Small intestine (tissue), 7 donors: ENCODE data around the gene ACTN4. TPM values are rescaled to one million over a fixed set of nuclear protein-coding genes. Genes with fewer than 3 reads are reported as not detected.
"Not testable (repeated sequence)": the region's sequence is repeated elsewhere in the genome, so short reads cannot be mapped to it uniquely, and the experiment has no call there.

Experiments used
- DNase-seq, 2 donors: peaks; one replicate each; pipeline versions ENCODE4 v3.0.0 to v3.0.0-alpha.2; 2013
- FAIRE-seq: peaks from 2 replicates; lab custom pipeline; 2012; peaks lifted over from hg19 to GRCh38; lab: Jason Lieb, UNC
- H3K27ac ChIP-seq, 3 donors: one replicate each; pipeline ENCODE4 v1.5.1; 2013; ENCODE audit warnings: low read length in 2 of 3, mild to moderate bottlenecking in 2 of 3, control low read depth in 1 of 3, inconsistent platforms in 1 of 3, low read depth in 1 of 3, moderate library complexity in 1 of 3
- H3K27me3 ChIP-seq, 3 donors: one replicate each; pipeline ENCODE4 v1.6.1; 2013; ENCODE audit warnings: low read length in 3 of 3, inconsistent platforms in 1 of 3; ENCODE audit not compliant: control insufficient read depth in 3 of 3, insufficient read depth in 3 of 3
- H3K36me3 ChIP-seq, 3 donors: one replicate each; pipeline ENCODE4 v1.6.1; 2013; ENCODE audit warnings: low read length in 3 of 3, inconsistent platforms in 1 of 3, low read depth in 1 of 3, mild to moderate bottlenecking in 1 of 3, moderate library complexity in 1 of 3; ENCODE audit not compliant: control insufficient read depth in 3 of 3, insufficient read depth in 2 of 3
- H3K4me1 ChIP-seq, 3 donors: one replicate each; pipeline ENCODE4 v1.6.1; 2013; ENCODE audit warnings: low read length in 2 of 3, inconsistent platforms in 1 of 3, low read depth in 1 of 3, mild to moderate bottlenecking in 1 of 3, moderate library complexity in 1 of 3; ENCODE audit not compliant: control insufficient read depth in 3 of 3, insufficient read depth in 2 of 3
- H3K4me3 ChIP-seq, 3 donors: one replicate each; pipeline ENCODE4 v1.5.1; 2013; ENCODE audit warnings: low read length in 3 of 3, control low read depth in 1 of 3, inconsistent platforms in 1 of 3, low read depth in 1 of 3, mild to moderate bottlenecking in 1 of 3, moderate library complexity in 1 of 3
- H3K9me3 ChIP-seq, 2 donors: one replicate each; pipeline ENCODE4 v1.6.1; 2013; ENCODE audit warnings: low read depth in 1 of 2, low read length in 1 of 2; ENCODE audit not compliant: control insufficient read depth in 2 of 2, insufficient read depth in 1 of 2
- WGBS, 3 donors: extraction: QIAGEN DNeasy Blood & Tissue Kit; methylation state at CpG; one replicate each; pipeline ENCODE4 v1.1.7; 2013; 5-methylcytosine and 5-hydroxymethylcytosine counted together
- polyA plus RNA-seq, 4 donors: library from polyadenylated mRNA; stranded (reverse) in 3 of 4; unstranded in 1 of 4; fragments of 200-250 nt in 3 of 4; fragments of 120-200 nt in 1 of 4; gene quantifications; one replicate each; pipeline versions ENCODE4 v1.2.1 to v1.2.3, GENCODE V29; 2013
- donor health status: healthy with polysubstance abuse.
- donor health status: control.
- donor health status: control.
- donor health status: Bipolar disorder and iron deficiency.
- donor health status: healthy.

The ACTN4 gene
- polyA plus RNA-seq, 4 donors: 188 to 790 (median 308) TPM

DNA sequence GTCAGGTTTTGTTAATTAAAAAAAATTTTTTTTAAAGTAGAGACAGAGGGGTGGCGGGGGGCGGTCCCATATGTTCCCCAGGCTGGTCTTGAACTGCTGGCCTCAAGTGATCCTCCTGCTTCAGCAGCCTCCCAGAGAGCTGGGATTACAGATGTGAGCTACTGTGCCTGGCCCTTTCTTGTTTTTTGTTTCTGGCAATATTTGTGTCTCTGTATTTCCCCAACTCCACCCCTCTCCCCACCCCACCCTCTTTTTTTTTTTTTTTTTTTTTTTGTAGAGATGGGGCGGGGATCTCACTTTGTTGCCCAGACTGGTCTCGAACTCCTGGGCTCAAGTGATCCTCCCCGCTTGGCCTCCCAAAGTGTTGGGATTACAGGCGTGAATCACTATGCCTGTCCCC is 97.4 kb downstream of the ACTN4 start:
- H3K9me3 ChIP-seq: no peaks in the 10 kb centered on the region
- FAIRE-seq (no peak), DNase-seq (no peak)
- H3K4me1 ChIP-seq: no peaks in the 10 kb centered on the region
- no peaks in the 10 kb centered on the region for H3K27me3 ChIP-seq
- no peaks in the 10 kb centered on the region for H3K36me3 ChIP-seq
- H3K27ac ChIP-seq: no peak overlapping the region
- no peak overlapping the region for H3K4me3 ChIP-seq
- 80 to 86% (median 84%) methylated on average over 6 of the region's 6 CpGs for WGBS, 3 donors

DNA sequence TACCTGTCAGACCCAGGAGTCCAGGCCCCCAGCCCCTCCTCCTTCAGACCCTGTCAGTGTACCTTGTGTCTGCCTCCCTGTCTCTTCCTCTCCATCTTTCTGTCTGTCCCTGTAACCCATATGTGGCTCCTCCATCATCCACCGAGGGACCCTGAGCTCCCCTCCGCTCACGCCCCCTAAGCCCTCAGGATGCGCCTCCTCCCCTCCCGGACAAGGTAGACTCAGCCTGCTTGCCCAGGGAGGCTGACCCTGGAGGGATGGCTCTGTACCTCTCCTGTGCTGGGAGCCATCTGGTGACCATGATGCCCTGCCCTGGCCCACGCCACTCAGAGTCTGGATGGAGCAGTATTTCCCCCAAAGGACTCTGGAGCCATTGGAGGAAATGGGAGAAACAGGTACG is 97.9 kb downstream of the ACTN4 start:
- FAIRE-seq: no peak
- Histone ChIP-seq H3K27ac (no peak overlapping the region), H3K9me3 (no peaks in the 10 kb centered on the region), H3K4me3 (no peak overlapping the region), H3K4me1 (no peaks in the 10 kb centered on the region), H3K36me3 (no peaks in the 10 kb centered on the region), H3K27me3 (no peaks in the 10 kb centered on the region)
- DNase-seq: no peak
- 80 to 85% (median 83%) methylated on average over 7 of the region's 7 CpGs for WGBS, 3 donors

DNA sequence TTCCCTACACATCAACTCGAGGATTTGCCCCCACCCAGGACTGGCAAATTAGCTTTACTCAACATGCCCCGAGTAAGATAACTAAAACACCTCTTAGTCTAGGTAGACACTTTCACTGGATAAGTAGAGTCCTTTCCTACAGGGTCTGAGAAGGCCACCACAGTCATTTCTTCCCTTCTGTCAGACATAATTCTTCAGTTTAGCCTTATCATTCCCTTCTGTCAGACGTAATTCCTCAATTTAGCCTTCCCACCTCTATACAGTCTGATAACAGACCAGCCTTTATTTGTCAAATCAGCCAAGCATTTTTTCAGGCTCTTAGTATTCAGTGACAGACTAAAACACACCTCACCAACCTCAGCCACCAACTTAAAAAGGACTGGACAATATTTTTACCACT is 106.3 kb downstream of the ACTN4 start:
- not testable (repeated sequence) for FAIRE-seq, DNase-seq, H3K27ac ChIP-seq, H3K27me3 ChIP-seq, H3K4me1 ChIP-seq, H3K4me3 ChIP-seq, H3K9me3 ChIP-seq, H3K36me3 ChIP-seq
- WGBS, 3 donors: 51 to 65% (median 63%) methylated on average over 3 of the region's 3 CpGs

DNA sequence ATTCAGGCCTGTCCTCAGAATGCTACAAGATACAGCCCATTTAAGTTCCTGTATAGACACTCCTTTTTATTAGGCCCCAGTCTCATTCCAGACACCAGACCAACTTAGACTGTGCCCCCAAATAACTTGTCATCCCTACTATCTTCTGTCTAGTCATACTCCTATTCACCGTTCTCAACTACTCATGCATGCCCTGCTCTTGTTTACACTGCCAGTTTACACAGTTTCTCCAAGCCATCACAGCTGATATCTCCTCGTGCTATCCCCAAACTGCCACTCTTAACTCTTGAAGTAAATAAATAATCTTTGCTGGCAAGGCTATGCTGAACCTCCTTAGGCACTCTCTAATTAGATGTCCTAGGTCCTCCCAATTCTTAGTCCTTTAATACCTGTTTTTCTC is 106.7 kb downstream of the ACTN4 start:
- not testable (repeated sequence) for DNase-seq, H3K9me3 ChIP-seq, H3K27ac ChIP-seq, H3K36me3 ChIP-seq, H3K27me3 ChIP-seq, H3K4me1 ChIP-seq, H3K4me3 ChIP-seq, FAIRE-seq
- WGBS, 3 donors: 25 to 77% methylated on average over 2 of the region's 2 CpGs; no CpG with 5 or more reads in 1 of the 3 donors

DNA sequence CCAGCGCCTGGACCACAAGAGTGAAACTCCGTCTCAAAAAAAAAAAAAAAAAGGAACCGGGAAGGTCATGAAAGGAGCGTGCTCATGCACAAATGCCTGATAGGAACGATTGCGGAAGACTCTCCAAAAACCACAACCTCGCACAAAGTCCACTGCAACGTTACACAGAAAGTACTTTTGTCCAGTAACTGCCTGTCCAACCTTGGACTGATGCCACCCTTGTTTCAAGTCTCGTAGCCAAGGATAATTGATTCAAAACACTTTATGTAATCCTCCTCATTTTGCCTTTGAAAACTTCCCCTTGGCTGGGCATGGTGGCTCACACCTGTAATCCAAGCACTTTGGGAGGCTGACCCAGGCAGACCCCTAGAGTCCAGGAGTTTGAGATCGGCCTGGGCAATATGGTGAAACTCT is 112.1 kb downstream of the ACTN4 start:
- FAIRE-seq (no peak), DNase-seq (peak; percentile 65 to 91)
- WGBS, 3 donors: 18 to 55% (median 26%) methylated on average over 8 to 10 of the region's 10 CpGs
- H3K36me3 ChIP-seq: no peaks in the 10 kb centered on the region
- no peaks in the 10 kb centered on the region for H3K27me3 ChIP-seq
- H3K4me3 ChIP-seq: no peak overlapping the region
- H3K9me3 ChIP-seq: peaks cover 0 to 2% of the 10 kb centered on the region in 2 donors
- peaks cover 0 to 17% (median 0%) of the 10 kb centered on the region in 3 donors for H3K4me1 ChIP-seq
- H3K27ac ChIP-seq: peak overlapping the region in 2 of 3 donors; percentile 76 to 80

DNA sequence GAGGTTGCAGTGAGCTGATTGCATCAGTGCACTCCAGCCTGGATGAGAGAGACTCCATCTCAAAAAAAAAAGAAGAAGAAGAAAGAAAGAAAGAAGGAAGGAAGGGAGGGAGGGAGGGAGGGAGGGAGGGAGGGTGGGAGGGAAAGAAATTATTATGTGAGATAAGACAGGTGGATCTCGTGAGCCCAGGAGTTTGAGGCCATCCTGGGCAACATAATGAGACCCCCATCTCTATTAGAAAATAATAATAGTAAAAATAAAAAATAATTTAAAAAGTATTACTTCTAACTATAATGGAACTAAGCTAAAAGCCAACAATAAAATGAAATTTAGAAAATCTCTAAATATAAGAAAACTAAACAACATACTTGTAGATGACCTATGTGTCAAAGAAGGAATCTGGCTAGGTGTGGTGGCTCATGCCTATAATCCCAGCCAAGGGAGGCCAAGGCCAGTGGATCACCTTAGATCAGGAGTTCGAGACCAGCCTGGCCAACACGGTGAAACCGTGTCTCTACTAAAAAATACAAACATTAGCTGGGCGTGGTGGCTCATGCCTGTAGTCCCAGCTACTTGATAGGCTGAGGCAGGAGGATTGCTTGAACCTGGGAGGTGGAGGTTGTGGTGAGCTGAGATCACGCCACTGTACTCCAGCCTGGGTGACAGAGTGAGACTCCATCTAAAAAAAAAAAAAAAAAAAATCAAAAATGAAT is 113.5 kb downstream of the ACTN4 start:
- DNase-seq, H3K27me3 ChIP-seq, H3K9me3 ChIP-seq, H3K27ac ChIP-seq, H3K4me3 ChIP-seq, H3K36me3 ChIP-seq, FAIRE-seq: not testable (repeated sequence)
- peaks cover 0 to 19% (median 0%) of the 10 kb centered on the region in 3 donors for H3K4me1 ChIP-seq
- WGBS, 3 donors: 59 to 71% (median 59%) methylated on average over 6 of the region's 6 CpGs

DNA sequence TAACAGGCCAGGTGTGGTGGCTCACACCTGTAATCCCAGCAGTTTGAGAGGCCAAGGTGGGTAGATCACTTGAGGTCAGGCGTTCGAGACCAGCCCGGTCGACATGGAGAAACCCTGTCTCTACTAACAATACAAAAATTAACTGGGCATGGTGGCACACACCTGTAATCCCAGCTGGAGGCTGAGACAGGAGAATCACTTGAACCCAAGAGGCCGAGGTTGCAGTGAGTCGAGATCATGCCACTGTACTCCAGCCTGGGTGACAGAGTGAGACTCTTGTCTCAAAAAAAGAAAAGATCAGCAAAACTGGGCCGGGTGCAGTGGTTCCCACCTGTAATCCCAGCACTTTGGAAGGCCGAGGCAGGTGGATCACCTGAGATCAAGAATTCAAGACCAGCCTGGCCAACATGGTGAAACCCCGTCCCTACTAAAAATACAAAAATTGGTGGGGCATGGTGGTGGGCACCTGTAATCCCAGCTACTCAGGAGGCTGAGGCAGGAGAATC is 114.5 kb downstream of the ACTN4 start:
- H3K9me3 ChIP-seq, H3K4me3 ChIP-seq, H3K36me3 ChIP-seq, H3K27me3 ChIP-seq, FAIRE-seq, DNase-seq: not testable (repeated sequence)
- peaks cover 0 to 19% (median 0%) of the 10 kb centered on the region in 3 donors for H3K4me1 ChIP-seq
- H3K27ac ChIP-seq: peak overlapping the region in 1 of 3 donors; percentile 66
- 92 to 96% (median 95%) methylated on average over 9 of the region's 9 CpGs for WGBS, 3 donors

DNA sequence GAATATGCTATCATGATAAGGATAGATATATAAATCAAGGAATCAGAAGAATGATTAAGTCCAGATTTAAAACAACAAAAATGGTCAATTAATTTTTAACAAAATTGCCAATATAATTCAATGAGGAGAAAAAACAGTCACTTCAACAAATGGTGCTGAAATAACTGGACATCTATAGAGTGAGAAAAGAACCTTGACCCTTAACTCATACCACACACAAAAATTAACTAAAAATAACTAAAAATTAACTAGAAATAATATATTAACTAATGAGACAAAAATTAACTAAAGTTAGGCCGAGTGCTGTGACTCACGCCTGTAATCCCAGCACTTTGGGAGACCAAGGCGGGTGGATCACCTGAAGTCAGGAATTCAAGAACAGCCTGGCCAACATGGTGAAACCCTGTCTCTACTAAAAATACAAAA is 116.4 kb downstream of the ACTN4 start:
- Histone ChIP-seq H3K4me3 (no peak overlapping the region), H3K4me1 (peaks cover 0 to 19% (median 0%) of the 10 kb centered on the region in 3 donors), H3K36me3 (no peaks in the 10 kb centered on the region), H3K27ac (peak overlapping the region in 1 of 3 donors; percentile 66), H3K9me3 (peaks cover 0 to 3% of the 10 kb centered on the region in 2 donors), H3K27me3 (no peaks in the 10 kb centered on the region)
- FAIRE-seq: no peak
- WGBS, 3 donors: 50 to 70% (median 57%) methylated on average over 3 of the region's 3 CpGs
- DNase-seq: peak in 1 of 2 donors; percentile 68
